ENCODE data around the gene CDH23. TPM values are rescaled to one million over a fixed set of nuclear protein-coding genes. Genes with fewer than 3 reads are reported as not detected.

CDH23 gene
- total RNA-seq, 1 donor from 2014 or later = 10.3 TPM

DNA sequence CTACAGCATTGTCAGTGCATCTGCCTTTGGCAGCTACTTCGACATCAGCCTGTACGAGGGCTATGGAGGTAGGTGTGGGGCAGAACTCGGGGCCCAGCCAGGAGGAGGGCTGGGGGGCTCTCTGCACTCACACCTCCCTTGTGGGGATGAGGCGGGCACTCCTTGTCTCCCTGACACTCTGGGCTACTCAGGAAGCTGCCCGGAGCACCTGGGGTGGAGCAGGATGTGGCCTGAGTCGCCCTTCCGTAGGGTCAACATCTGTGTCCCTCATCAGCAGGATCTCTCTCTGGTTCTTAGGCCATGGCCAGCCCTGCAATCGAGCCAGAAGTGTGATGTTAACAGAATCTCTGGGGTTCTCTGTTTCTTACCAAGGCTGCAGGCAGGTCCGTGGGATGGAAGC lies 282.7 kb downstream of the CDH23 start:
- Histone ChIP-seq H3K36me3 (no peaks in the 10 kb centered on the region), H3K4me1 (no peaks in the 10 kb centered on the region), H3K27me3 (no peaks in the 10 kb centered on the region), H3K27ac (no peak overlapping the region), H3K4me3 (no peak overlapping the region), H3K9me3 (no peaks in the 10 kb centered on the region)
- DNase-seq (ENCODE audit: extremely low spot score in 2 of 2) = no peak
- no peak for TF ChIP-seq POLR2AphosphoS5 (IDR thresholded peaks at IDR 0.05; ENCODE audit: insufficient read depth in 1 of 2, low read depth in 1 of 2)
- TF ChIP-seq POLR2A (IDR thresholded peaks at IDR 0.05) = no peak
- no peak for TF ChIP-seq CTCF (IDR thresholded peaks at IDR 0.05)
- intact Hi-C loops (cut with DNase I) = no loop called here

- no peaks in the 10 kb centered on the region for H3K27me3 ChIP-seq
- no peak overlapping the region for H3K4me3 ChIP-seq
- H3K9me3 ChIP-seq = no peaks in the 10 kb centered on the region
- no peak overlapping the region for H3K27ac ChIP-seq
- intact Hi-C loops (cut with DNase I) = no loop called here
- DNase-seq (ENCODE audit: extremely low spot score in 2 of 2) = no peak
- H3K36me3 ChIP-seq = no peaks in the 10 kb centered on the region
- TF ChIP-seq POLR2AphosphoS5 (IDR thresholded peaks at IDR 0.05; ENCODE audit: insufficient read depth in 1 of 2, low read depth in 1 of 2) (no peak), CTCF (IDR thresholded peaks at IDR 0.05) (no peak), POLR2A (IDR thresholded peaks at IDR 0.05) (no peak)
- H3K4me1 ChIP-seq = no peaks in the 10 kb centered on the region
Measured at GRCh38 chr10:71681977-71682376, 285.3 kb downstream of the CDH23 start.

- Histone ChIP-seq H3K27ac (no peak overlapping the region), H3K4me3 (no peak overlapping the region), H3K36me3 (no peaks in the 10 kb centered on the region), H3K4me1 (no peaks in the 10 kb centered on the region), H3K27me3 (no peaks in the 10 kb centered on the region), H3K9me3 (no peaks in the 10 kb centered on the region)
- intact Hi-C loops (cut with DNase I) = no loop called here
- no peak for DNase-seq (ENCODE audit: extremely low spot score in 2 of 2)
- no peak for TF ChIP-seq POLR2A (IDR thresholded peaks at IDR 0.05)
- TF ChIP-seq POLR2AphosphoS5 (IDR thresholded peaks at IDR 0.05; ENCODE audit: insufficient read depth in 1 of 2, low read depth in 1 of 2) = no peak
- no peak for TF ChIP-seq CTCF (IDR thresholded peaks at IDR 0.05)
Measured at GRCh38 chr10:71683301-71683700, 286.6 kb downstream of the CDH23 start.

DNA sequence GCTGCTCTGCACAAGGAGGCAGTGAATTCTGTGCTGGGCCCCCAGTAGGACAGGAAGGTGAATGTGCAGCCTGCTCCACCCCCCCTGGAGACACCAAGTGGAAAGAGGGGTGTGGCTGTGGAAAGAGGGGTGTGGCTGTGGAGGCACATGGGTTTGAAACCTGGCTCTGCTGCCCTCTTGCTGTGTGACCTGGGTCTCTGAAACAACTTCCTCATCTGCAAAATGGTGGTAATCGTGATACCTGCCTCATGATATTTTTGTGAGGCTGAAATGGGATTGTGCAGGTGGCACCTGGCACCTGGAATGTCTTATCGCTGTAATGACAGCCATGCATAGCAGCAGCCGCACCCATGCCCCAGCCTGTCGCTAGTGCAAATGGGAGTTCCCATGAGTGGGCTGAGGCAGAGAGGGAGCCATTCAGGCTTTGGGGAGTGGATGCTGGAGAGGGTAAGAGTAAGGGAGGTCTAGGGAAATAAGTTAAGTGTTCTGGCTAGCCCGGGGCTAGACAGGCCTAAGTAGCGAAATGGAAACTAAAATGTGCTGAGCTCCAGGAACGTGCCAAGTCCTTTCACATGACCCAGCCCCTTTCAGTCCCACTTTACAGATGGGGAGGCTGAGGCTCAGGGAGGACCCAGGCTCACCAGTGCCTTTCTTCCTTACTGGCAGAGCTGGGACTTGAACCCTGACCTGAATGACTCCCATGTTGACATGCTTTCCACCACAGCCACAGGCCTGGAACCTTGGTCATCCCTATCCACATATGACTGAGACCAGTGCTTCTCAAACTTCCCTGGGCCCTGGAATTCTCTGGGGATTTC lies 287.8 kb downstream of the CDH23 start:
- Histone ChIP-seq H3K9me3 (no peaks in the 10 kb centered on the region), H3K27me3 (no peaks in the 10 kb centered on the region), H3K36me3 (no peaks in the 10 kb centered on the region), H3K4me3 (no peak overlapping the region), H3K27ac (no peak overlapping the region), H3K4me1 (no peaks in the 10 kb centered on the region)
- TF ChIP-seq POLR2AphosphoS5 (IDR thresholded peaks at IDR 0.05; ENCODE audit: insufficient read depth in 1 of 2, low read depth in 1 of 2) (no peak), CTCF (IDR thresholded peaks at IDR 0.05) (no peak), POLR2A (IDR thresholded peaks at IDR 0.05) (no peak)
- DNase-seq (ENCODE audit: extremely low spot score in 2 of 2) = no peak
- intact Hi-C loops (cut with DNase I) = no loop called here

DNA sequence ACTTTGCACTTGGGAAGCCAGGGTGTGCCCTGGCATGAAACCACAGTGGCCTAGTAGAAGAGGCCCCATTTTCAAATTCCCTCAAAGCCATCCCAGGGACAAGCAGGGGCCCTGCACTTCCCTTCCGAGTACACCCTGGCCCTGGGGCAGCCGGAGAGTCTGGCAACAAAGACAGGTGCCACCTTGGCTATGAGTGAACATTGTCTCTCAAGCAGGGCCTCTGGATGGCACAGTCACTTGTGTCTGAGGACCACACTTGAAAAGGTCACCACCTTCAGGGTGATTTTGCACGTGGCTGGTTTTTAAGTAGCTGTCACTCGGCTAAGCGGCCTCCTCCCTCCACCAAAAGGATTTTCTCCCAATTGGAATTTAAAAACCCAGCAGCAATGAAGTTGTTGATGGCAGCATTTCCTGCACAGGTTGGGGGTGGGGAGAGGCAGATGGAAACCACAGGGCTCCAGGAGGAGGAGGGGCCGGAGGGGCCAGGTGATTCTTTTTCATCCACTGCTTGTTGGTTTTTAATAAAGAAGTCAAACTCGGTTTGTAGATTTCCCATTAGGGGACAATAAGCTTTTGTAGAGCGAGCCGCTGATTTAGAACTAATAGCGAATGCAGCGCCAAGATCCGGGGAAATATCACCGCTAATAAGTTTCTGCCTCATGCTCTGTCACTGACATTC lies 289.0 kb downstream of the CDH23 start:
- TF ChIP-seq POLR2AphosphoS5 (IDR thresholded peaks at IDR 0.05; ENCODE audit: insufficient read depth in 1 of 2, low read depth in 1 of 2) (no peak), POLR2A (IDR thresholded peaks at IDR 0.05) (no peak), CTCF (IDR thresholded peaks at IDR 0.05) (no peak)
- H3K4me1 ChIP-seq = no peaks in the 10 kb centered on the region
- no peaks in the 10 kb centered on the region for H3K27me3 ChIP-seq
- H3K36me3 ChIP-seq = no peaks in the 10 kb centered on the region
- no peak overlapping the region for H3K4me3 ChIP-seq
- H3K27ac ChIP-seq = no peak overlapping the region
- no peaks in the 10 kb centered on the region for H3K9me3 ChIP-seq
- no peak for DNase-seq (ENCODE audit: extremely low spot score in 2 of 2)
- intact Hi-C loops (cut with DNase I) = no loop called here

Measured in vagina (tissue), 2 donors.